IMR-90 (cell line): ENCODE measurements around the gene MTCL3.

Experiments used
- ATAC-seq: fragments of 200-7000 bp; cut with Tn5 transposase; 2 replicates; pipeline ENCODE4 v1.9.1; 2020; ENCODE audit warnings: low read depth, mild to moderate bottlenecking, moderate library complexity
- BruUV-seq: library from RNA; stranded (reverse); fragments of 400-500 nt; replicated peaks from 2 replicates; lab custom pipeline; 2021; lab: Mats Ljungman, UMichigan
- CTCF ChIA-PET: fragments of 300-600 bp; formaldehyde crosslinking; extraction: SDS; loops from one replicate; lab custom pipeline; 2021; ENCODE audit warnings: antibody characterized with exemption; lab: Yijun Ruan, JAX
- POLR2A ChIA-PET: fragments of 300-600 bp; sonication (Branson Sonifier 250); formaldehyde crosslinking; loops from one replicate; lab custom pipeline; 2022; ENCODE audit warnings: antibody characterized with exemption; ENCODE audit not compliant: unreplicated experiment; lab: Charles Lee
- DNase-seq: peaks from one replicate; pipeline ENCODE4 v3.0.0; 2013
- H2AFZ ChIP-seq: replicated peaks from 2 replicates; pipeline ENCODE3; 2013; ENCODE audit warnings: low read length, mild to moderate bottlenecking; ENCODE audit not compliant: poor library complexity
- H2AK5ac ChIP-seq: 2 replicates; pipeline ENCODE4 v1.6.1; 2013; ENCODE audit warnings: low read depth, low read length, inconsistent platforms
- H2AK9ac ChIP-seq: replicated peaks from 2 replicates; pipeline ENCODE3; 2013; ENCODE audit warnings: mild to moderate bottlenecking, low read depth, low read length, moderate library complexity; ENCODE audit not compliant: poor library complexity
- H2BK120ac ChIP-seq: 2 replicates; pipeline ENCODE4 v1.6.1; 2013; ENCODE audit warnings: low read depth, low read length, inconsistent platforms
- H2BK15ac ChIP-seq: 3 replicates; pipeline ENCODE4 v1.6.1; 2013; ENCODE audit warnings: low read depth, low read length, inconsistent platforms
- H2BK20ac ChIP-seq: 2 replicates; pipeline ENCODE4 v1.6.1; 2013; ENCODE audit warnings: low read depth, mild to moderate bottlenecking, inconsistent platforms, low read length, moderate library complexity
- H2BK5ac ChIP-seq: 2 replicates; pipeline ENCODE4 v1.6.1; 2013; ENCODE audit warnings: mild to moderate bottlenecking, low read depth, low read length, inconsistent platforms; ENCODE audit not compliant: poor library complexity, severe bottlenecking
- H3K14ac ChIP-seq: replicated peaks from 2 replicates; pipeline ENCODE4 v1.6.1; 2013; ENCODE audit warnings: low read depth, low read length, inconsistent platforms
- H3K18ac ChIP-seq: 2 replicates; pipeline ENCODE4 v1.6.1; 2013; ENCODE audit warnings: low read depth, low read length, control low read depth
- H3K23ac ChIP-seq: 2 replicates; pipeline ENCODE4 v1.6.1; 2013; ENCODE audit warnings: low read depth, low read length, inconsistent platforms
- H3K27ac ChIP-seq: 2 replicates; pipeline ENCODE4 v1.5.1; 2013; ENCODE audit warnings: mild to moderate bottlenecking, control low read depth, low read length; ENCODE audit not compliant: insufficient read depth
- H3K27me3 ChIP-seq: 2 replicates; pipeline ENCODE4 v1.6.1; 2013; ENCODE audit warnings: low read length; ENCODE audit not compliant: control insufficient read depth, insufficient read depth
- H3K36me3 ChIP-seq: 2 replicates; pipeline ENCODE4 v1.6.1; 2013; ENCODE audit warnings: low read length, mixed read lengths; ENCODE audit not compliant: control insufficient read depth, insufficient read depth
- H3K4ac ChIP-seq: 2 replicates; pipeline ENCODE4 v1.6.1; 2013; ENCODE audit warnings: low read depth, low read length, inconsistent platforms
- H3K4me1 ChIP-seq: 2 replicates; pipeline ENCODE4 v1.6.1; 2013; ENCODE audit warnings: low read length, mixed read lengths; ENCODE audit not compliant: control insufficient read depth, insufficient read depth
- H3K4me2 ChIP-seq: 2 replicates; pipeline ENCODE4 v1.6.1; 2013; ENCODE audit warnings: low read depth, mild to moderate bottlenecking, control low read depth, low read length, moderate library complexity
- H3K4me3 ChIP-seq: 2 replicates; pipeline ENCODE4 v1.5.1; 2013; ENCODE audit warnings: low read depth, mild to moderate bottlenecking, control low read depth, low read length, moderate library complexity; ENCODE audit not compliant: insufficient read depth
- H3K56ac ChIP-seq: 2 replicates; pipeline ENCODE4 v1.6.1; 2013; ENCODE audit warnings: low read length, inconsistent platforms; ENCODE audit not compliant: insufficient read depth; ENCODE audit errors: extremely low read depth
- H3K79me1 ChIP-seq, 2 experiments: 2 replicates each; pipeline ENCODE4 v1.6.1; 2013; ENCODE audit warnings: low read length in 2 of 2, inconsistent platforms in 1 of 2, low read depth in 1 of 2
- H3K9ac ChIP-seq: 2 replicates; pipeline ENCODE4 v1.6.1; 2013; ENCODE audit warnings: low read depth, low read length, control low read depth
- H3K9me1 ChIP-seq: 2 replicates; pipeline ENCODE4 v1.6.1; 2013; ENCODE audit warnings: low read length, inconsistent platforms; ENCODE audit not compliant: insufficient read depth
- H3K9me3 ChIP-seq: 2 replicates; pipeline ENCODE4 v1.6.1; 2013; ENCODE audit warnings: low read length; ENCODE audit not compliant: control insufficient read depth, insufficient read depth
- H4K20me1 ChIP-seq: 2 replicates; pipeline ENCODE4 v1.6.1; 2013; ENCODE audit warnings: low read length, inconsistent platforms; ENCODE audit not compliant: insufficient read depth
- H4K5ac ChIP-seq: 2 replicates; pipeline ENCODE4 v1.6.1; 2013; ENCODE audit warnings: mild to moderate bottlenecking, low read depth, low read length, control low read depth
- H4K8ac ChIP-seq, 2 experiments: 2 replicates each; pipeline ENCODE4 v1.6.1; 2013; ENCODE audit warnings: low read depth in 2 of 2, low read length in 2 of 2, control low read depth in 1 of 2, inconsistent platforms in 1 of 2
- H4K91ac ChIP-seq: 2 replicates; pipeline ENCODE4 v1.6.1; 2013; ENCODE audit warnings: low read depth, low read length, inconsistent platforms; ENCODE audit not compliant: insufficient read depth
- BHLHE40 ChIP-seq: fragments of 150-350 bp; IDR thresholded peaks from 2 replicates; pipeline ENCODE4 v1.6.1; 2016; ENCODE audit warnings: mild to moderate bottlenecking, low read depth, low read length
- CHD1 ChIP-seq: IDR thresholded peaks from 2 replicates; pipeline ENCODE4 v1.6.1; 2012; ENCODE audit warnings: low read depth, low read length, improper control_type of control experiment
- CTCF ChIP-seq: conservative IDR thresholded peaks from 2 replicates; pipeline ENCODE4 v1.5.1; 2012; ENCODE audit warnings: mild to moderate bottlenecking, low read depth, low read length, improper control_type of control experiment
- ELK1 ChIP-seq: fragments of 150-350 bp; IDR thresholded peaks from 2 replicates; pipeline ENCODE4 v1.6.1; 2016; ENCODE audit warnings: low read depth, mild to moderate bottlenecking, low read length, moderate library complexity, borderline replicate concordance
- FOS ChIP-seq: fragments of 150-350 bp; IDR thresholded peaks from 2 replicates; pipeline ENCODE4 v1.6.1; 2016; ENCODE audit warnings: low read depth, low read length
- MAZ ChIP-seq: IDR thresholded peaks from 2 replicates; pipeline ENCODE4 v1.6.1; 2012; ENCODE audit warnings: low read depth, mild to moderate bottlenecking, low read length, improper control_type of control experiment, moderate library complexity, borderline replicate concordance
- NFE2L2 ChIP-seq: fragments of 150-350 bp; IDR thresholded peaks from 2 replicates; pipeline ENCODE4 v1.6.1; 2016; ENCODE audit warnings: low read depth, mild to moderate bottlenecking, low read length
- POLR2A ChIP-seq: IDR thresholded peaks from 2 replicates; pipeline ENCODE4 v1.6.1; 2012; ENCODE audit warnings: mild to moderate bottlenecking, low read depth, low read length
- RAD21 ChIP-seq: IDR thresholded peaks from 2 replicates; pipeline ENCODE4 v1.6.1; 2012; ENCODE audit warnings: low read length, improper control_type of control experiment
- RCOR1 ChIP-seq: IDR thresholded peaks from 2 replicates; pipeline ENCODE4 v1.6.1; 2012; ENCODE audit warnings: mild to moderate bottlenecking, low read length, improper control_type of control experiment; ENCODE audit not compliant: insufficient replicate concordance
- RFX5 ChIP-seq: IDR thresholded peaks from 2 replicates; pipeline ENCODE4 v1.8.0; 2012; ENCODE audit warnings: low read depth, mild to moderate bottlenecking, low read length, moderate library complexity
- SMC3 ChIP-seq: fragments of 150-350 bp; IDR thresholded peaks from 2 replicates; pipeline ENCODE4 v1.6.1; 2016; ENCODE audit warnings: low read depth, mild to moderate bottlenecking, antibody characterized with exemption, low read length, moderate library complexity
- WGBS, 2 experiments: methylation state at CpG; one replicate each; pipeline versions ENCODE4 v1.1.5 to v1.1.7; 2013; ENCODE audit warnings: missing lambda C conversion rate in 2 of 2; ENCODE audit not compliant: insufficient read length in 1 of 2; ENCODE audit errors: extremely low coverage in 2 of 2; 5-methylcytosine and 5-hydroxymethylcytosine counted together
- dilution Hi-C: fragments of 300-500 bp; cut with HindIII; formaldehyde crosslinking; loops from one replicate; pipeline ENCODE4 v1.14.3; 2018; ENCODE audit warnings: low sequenced_read_pairs; ENCODE audit not compliant: unreplicated experiment
- in situ Hi-C: fragments of 300-500 bp; cut with MboI; formaldehyde crosslinking; loops from 3 replicates; pipeline ENCODE4 v1.14.3; 2019; ENCODE audit warnings: low sequenced_read_pairs, inconsistent platforms, mixed read lengths
- intact Hi-C: fragments of 100-400 bp; cut with micrococcal nuclease; formaldehyde crosslinking; loops from 2 replicates; pipeline ENCODE4 v1.10.0; 2022

Gene MTCL3

GRCh38 chr6:127486934-127487333 is 32.2 kb downstream of the MTCL3 start:
- CTCF ChIA-PET: no interaction called here
- Histone ChIP-seq H3K4me3 (no peak overlapping the region), H3K27ac (no peak overlapping the region), H2BK5ac (no peak overlapping the region), H2BK20ac (no peak overlapping the region), H3K9me3 (no peaks in the 10 kb centered on the region), H3K4me1 (peaks cover 4% of the 10 kb centered on the region), H3K4me2 (no peak overlapping the region), H3K18ac (no peak overlapping the region), H3K9ac (no peak overlapping the region), H3K23ac (no peak overlapping the region), H3K27me3 (no peaks in the 10 kb centered on the region), H3K56ac (no peak overlapping the region), H2AK5ac (no peak overlapping the region), H3K14ac (no peak overlapping the region), H4K20me1 (no peaks in the 10 kb centered on the region), H4K5ac (no peak overlapping the region), H4K91ac (no peak overlapping the region), H2BK15ac (no peak overlapping the region), H4K8ac (no peak overlapping the region), H3K36me3 (no peaks in the 10 kb centered on the region), H3K9me1 (peaks cover 3% of the 10 kb centered on the region; the same call in 1 of the 2 replicates), H3K4ac (no peak overlapping the region), H2BK120ac (no peak overlapping the region), H2AFZ (no peak overlapping the region), H3K79me1 (peaks cover 0 to 3% of the 10 kb centered on the region in 2 experiments; a peak in 1 of 4 replicates), H2AK9ac (no peak overlapping the region)
- dilution Hi-C loops: no loop called here
- no peak for ATAC-seq
- POLR2A ChIA-PET: no interaction called here
- in situ Hi-C loops: no loop called here
- no TSS peak for BruUV-seq
- intact Hi-C loops: no loop called here
- DNase-seq: no peak
- TF ChIP-seq CTCF (no peak), CHD1 (no peak), SMC3 (no peak), BHLHE40 (no peak), NFE2L2 (no peak), ELK1 (no peak), MAZ (no peak), FOS (no peak), RAD21 (no peak), POLR2A (no peak), RFX5 (no peak), RCOR1 (no peak)
- no CpG with 5 or more reads among the region's 3 CpGs for WGBS, 2 experiments
